Neural cell (in vitro differentiated cells): ENCODE results near the gene SSBP3. TPM values are rescaled to one million over a fixed set of nuclear protein-coding genes. Genes with fewer than 3 reads are reported as not detected.

Experiments used
- H2AFZ ChIP-seq: fragments of 200-600, 300-800 bp; sonication (generic), shearing (Covaris generic); 2 replicates; pipeline ENCODE4 v1.6.0; 2014; ENCODE audit warnings: low read depth, mild to moderate bottlenecking, antibody characterized with exemption, low read length, moderate library complexity
- H3F3A ChIP-seq: fragments of 200-600 bp; shearing (Covaris generic); 2 replicates; pipeline ENCODE4 v1.6.1; 2016; ENCODE audit warnings: mild to moderate bottlenecking, moderate library complexity, mixed read lengths, antibody characterized with exemption, low read length; ENCODE audit not compliant: insufficient read depth, poor library complexity, severe bottlenecking
- H3K27ac ChIP-seq: fragments of 200-600, 300-800 bp; sonication (generic), shearing (Covaris generic); 2 replicates; pipeline ENCODE4 v1.5.1; 2014; ENCODE audit warnings: mild to moderate bottlenecking, low read length, moderate library complexity
- H3K27me3 ChIP-seq: fragments of 300-800, 200-600 bp; sonication (generic), shearing (Covaris generic); 2 replicates; pipeline ENCODE4 v1.6.0; 2014; ENCODE audit warnings: mild to moderate bottlenecking, low read depth, low read length, moderate library complexity; ENCODE audit not compliant: insufficient read depth
- H3K36me3 ChIP-seq: fragments of 300-800, 200-600 bp; sonication (generic), shearing (Covaris generic); 2 replicates; pipeline ENCODE4 v1.5.1; 2014; ENCODE audit warnings: mild to moderate bottlenecking, antibody characterized with exemption, low read length, moderate library complexity; ENCODE audit not compliant: insufficient read depth
- H3K4me2 ChIP-seq: fragments of 300-800, 200-600 bp; sonication (generic), shearing (Covaris generic); 2 replicates; pipeline ENCODE4 v1.6.0; 2014; ENCODE audit warnings: mild to moderate bottlenecking, low read length
- H3K4me3 ChIP-seq: fragments of 300-800, 200-600 bp; sonication (generic), shearing (Covaris generic); 2 replicates; pipeline ENCODE4 v1.5.1; 2014; ENCODE audit warnings: mild to moderate bottlenecking, low read length, moderate library complexity
- H3K79me2 ChIP-seq: fragments of 200-600 bp; shearing (Covaris generic); replicated peaks from 2 replicates; pipeline ENCODE4 v1.6.0; 2014; ENCODE audit warnings: mild to moderate bottlenecking, low read length, moderate library complexity; ENCODE audit not compliant: insufficient read depth
- H3K9ac ChIP-seq: fragments of 300-800, 200-600 bp; sonication (generic), shearing (Covaris generic); 2 replicates; pipeline ENCODE4 v1.6.1; 2016; ENCODE audit warnings: mild to moderate bottlenecking, low read length, mixed read lengths
- H3K9me2 ChIP-seq: fragments of 200-600 bp; shearing (Covaris generic); 2 replicates; pipeline ENCODE4 v1.6.1; 2016; ENCODE audit warnings: mild to moderate bottlenecking, low read length, mixed read lengths; ENCODE audit not compliant: insufficient read depth
- H3K9me3 ChIP-seq: fragments of 200-600, 300-800 bp; sonication (generic), shearing (Covaris generic); 2 replicates; pipeline ENCODE4 v1.6.1; 2016; ENCODE audit warnings: mild to moderate bottlenecking, mixed run types, low read length, moderate library complexity, mixed read lengths
- H4K20me1 ChIP-seq: fragments of 200-600 bp; shearing (Covaris generic); 2 replicates; pipeline ENCODE4 v1.6.1; 2016; ENCODE audit warnings: mild to moderate bottlenecking, mixed run types; ENCODE audit not compliant: insufficient read depth
- EP300 ChIP-seq: fragments of 450-650 bp; conservative IDR thresholded peaks from 2 replicates; pipeline ENCODE4 v1.6.1; 2014; ENCODE audit warnings: antibody characterized with exemption, mild to moderate bottlenecking, moderate library complexity; ENCODE audit not compliant: poor library complexity, severe bottlenecking
- EZH2 ChIP-seq: fragments of 200-600, 300-800 bp; shearing (Covaris generic), sonication (generic); IDR thresholded peaks from 2 replicates; pipeline ENCODE4 v1.6.1; 2014; ENCODE audit warnings: antibody characterized with exemption, low read length, borderline replicate concordance, mild to moderate bottlenecking; ENCODE audit not compliant: insufficient read depth, poor library complexity, severe bottlenecking
- MXI1 ChIP-seq: fragments of 450-650 bp; conservative IDR thresholded peaks from 2 replicates; pipeline ENCODE4 v1.6.1; 2014; ENCODE audit warnings: antibody characterized with exemption, mild to moderate bottlenecking; ENCODE audit not compliant: poor library complexity, severe bottlenecking
- POLR2AphosphoS5 ChIP-seq: IDR thresholded peaks from 2 replicates; pipeline ENCODE4 v1.6.1; 2012
- RAD21 ChIP-seq: fragments of 450-650 bp; conservative IDR thresholded peaks from 2 replicates; pipeline ENCODE4 v1.6.1; 2014; ENCODE audit warnings: antibody characterized with exemption, mild to moderate bottlenecking, moderate library complexity
- REST ChIP-seq: IDR thresholded peaks from 2 replicates; pipeline ENCODE4 v1.6.1; 2012; ENCODE audit warnings: borderline replicate concordance
- SMC3 ChIP-seq: fragments of 450-650 bp; conservative IDR thresholded peaks from 2 replicates; pipeline ENCODE4 v1.6.1; 2014; ENCODE audit warnings: antibody characterized with exemption, mild to moderate bottlenecking, moderate library complexity; ENCODE audit not compliant: poor library complexity
- TAF1 ChIP-seq: IDR thresholded peaks from 2 replicates; pipeline ENCODE4 v1.6.1; 2012; ENCODE audit warnings: low read depth
- polyA plus RNA-seq: library from polyadenylated mRNA; depleted of rRNA; stranded (reverse); fragments of >200 nt; gene quantifications from 2 replicates; pipeline ENCODE4 v1.2.3, GENCODE V29; 2014
- TF ChIP-seq, protein P1 (sequence below): fragments of 450-650 bp; IDR thresholded peaks from 2 replicates; pipeline ENCODE4 v1.5.1; 2014; ENCODE audit warnings: antibody characterized with exemption, mild to moderate bottlenecking, moderate library complexity; ENCODE audit not compliant: poor library complexity, severe bottlenecking

SSBP3 gene
- polyA plus RNA-seq, 1 donor from 2014 or later = 77.4 TPM

- Histone ChIP-seq H3K9me2 (no peaks in the 10 kb centered on the region), H3K4me3 (no peak overlapping the region), H3F3A (no peaks in the 10 kb centered on the region), H3K9me3 (no peaks in the 10 kb centered on the region), H3K27me3 (no peaks in the 10 kb centered on the region), H3K9ac (no peak overlapping the region), H3K4me2 (no peak overlapping the region), H3K79me2 (peaks cover 89% of the 10 kb centered on the region), H3K27ac (no peak overlapping the region), H3K36me3 (no peaks in the 10 kb centered on the region), H2AFZ (no peak overlapping the region), H4K20me1 (peaks cover 35% of the 10 kb centered on the region)
- TF ChIP-seq MXI1 (no peak), RAD21 (no peak), POLR2AphosphoS5 (no peak), REST (no peak), TAF1 (no peak), EZH2 (no peak), EP300 (no peak), SMC3 (no peak)
- TF ChIP-seq, protein P1, sequence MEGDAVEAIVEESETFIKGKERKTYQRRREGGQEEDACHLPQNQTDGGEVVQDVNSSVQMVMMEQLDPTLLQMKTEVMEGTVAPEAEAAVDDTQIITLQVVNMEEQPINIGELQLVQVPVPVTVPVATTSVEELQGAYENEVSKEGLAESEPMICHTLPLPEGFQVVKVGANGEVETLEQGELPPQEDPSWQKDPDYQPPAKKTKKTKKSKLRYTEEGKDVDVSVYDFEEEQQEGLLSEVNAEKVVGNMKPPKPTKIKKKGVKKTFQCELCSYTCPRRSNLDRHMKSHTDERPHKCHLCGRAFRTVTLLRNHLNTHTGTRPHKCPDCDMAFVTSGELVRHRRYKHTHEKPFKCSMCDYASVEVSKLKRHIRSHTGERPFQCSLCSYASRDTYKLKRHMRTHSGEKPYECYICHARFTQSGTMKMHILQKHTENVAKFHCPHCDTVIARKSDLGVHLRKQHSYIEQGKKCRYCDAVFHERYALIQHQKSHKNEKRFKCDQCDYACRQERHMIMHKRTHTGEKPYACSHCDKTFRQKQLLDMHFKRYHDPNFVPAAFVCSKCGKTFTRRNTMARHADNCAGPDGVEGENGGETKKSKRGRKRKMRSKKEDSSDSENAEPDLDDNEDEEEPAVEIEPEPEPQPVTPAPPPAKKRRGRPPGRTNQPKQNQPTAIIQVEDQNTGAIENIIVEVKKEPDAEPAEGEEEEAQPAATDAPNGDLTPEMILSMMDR = no peak
Measured at GRCh38 chr1:54291276-54292001, 114.8 kb downstream of the SSBP3 start.

DNA sequence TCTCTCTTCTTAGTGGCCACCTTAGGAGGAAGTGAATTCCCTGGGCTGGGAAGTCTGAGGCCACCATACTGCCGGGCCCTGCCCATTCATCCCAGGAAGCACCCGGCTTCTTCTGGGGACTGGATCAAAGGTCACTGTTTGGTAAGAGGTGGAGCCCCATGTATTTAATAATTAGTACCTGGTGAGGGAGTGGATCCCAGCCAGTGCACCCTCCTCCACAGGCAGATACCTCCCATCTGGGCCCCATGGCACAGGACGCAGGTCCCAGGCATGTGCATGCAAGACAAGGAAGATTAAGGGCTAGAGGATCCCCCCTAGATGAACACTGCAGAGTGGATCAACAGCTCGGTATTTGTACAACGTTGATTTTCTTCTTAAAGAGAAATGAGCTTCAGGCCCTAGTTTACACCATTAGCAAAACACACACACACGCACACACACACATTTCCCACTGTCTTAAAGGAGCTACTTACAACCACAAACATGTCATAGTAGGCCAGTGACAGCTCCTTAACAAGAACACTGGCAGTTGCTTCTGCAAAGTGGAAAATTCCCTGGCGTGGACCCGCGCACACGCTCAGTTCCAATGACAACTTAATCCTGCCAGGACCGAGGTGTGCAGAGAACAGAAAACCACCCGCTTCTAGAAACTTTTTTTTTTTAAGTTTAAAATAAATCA lies 115.5 kb downstream of the SSBP3 start:
- no peak overlapping the region for H3K4me2 ChIP-seq
- H3K4me3 ChIP-seq = peak overlapping the region; percentile 25
- peak overlapping the region; percentile 29 for H3K27ac ChIP-seq

More for the DNA sequence above, 115.5 kb downstream of the SSBP3 start:
- peaks cover 35% of the 10 kb centered on the region for H4K20me1 ChIP-seq
- no peaks in the 10 kb centered on the region for H3K9me2 ChIP-seq
- H3K27me3 ChIP-seq = no peaks in the 10 kb centered on the region
- H3K79me2 ChIP-seq = peaks cover 89% of the 10 kb centered on the region
- H3K9me3 ChIP-seq = no peaks in the 10 kb centered on the region
- no peaks in the 10 kb centered on the region for H3K36me3 ChIP-seq
- H3K9ac ChIP-seq = peak overlapping the region; percentile 29
- no peak for TF ChIP-seq REST
- TF ChIP-seq, protein P1 = no peak
- no peak for TF ChIP-seq SMC3
- peak; percentile 49 for TF ChIP-seq POLR2AphosphoS5
- peak; percentile 49 for TF ChIP-seq EP300
- TF ChIP-seq RAD21 = no peak
- no peak for TF ChIP-seq MXI1
- no peak overlapping the region for H2AFZ ChIP-seq
- H3F3A ChIP-seq = no peaks in the 10 kb centered on the region
